ENCODE measurements around the gene UBLCP1.

DNA sequence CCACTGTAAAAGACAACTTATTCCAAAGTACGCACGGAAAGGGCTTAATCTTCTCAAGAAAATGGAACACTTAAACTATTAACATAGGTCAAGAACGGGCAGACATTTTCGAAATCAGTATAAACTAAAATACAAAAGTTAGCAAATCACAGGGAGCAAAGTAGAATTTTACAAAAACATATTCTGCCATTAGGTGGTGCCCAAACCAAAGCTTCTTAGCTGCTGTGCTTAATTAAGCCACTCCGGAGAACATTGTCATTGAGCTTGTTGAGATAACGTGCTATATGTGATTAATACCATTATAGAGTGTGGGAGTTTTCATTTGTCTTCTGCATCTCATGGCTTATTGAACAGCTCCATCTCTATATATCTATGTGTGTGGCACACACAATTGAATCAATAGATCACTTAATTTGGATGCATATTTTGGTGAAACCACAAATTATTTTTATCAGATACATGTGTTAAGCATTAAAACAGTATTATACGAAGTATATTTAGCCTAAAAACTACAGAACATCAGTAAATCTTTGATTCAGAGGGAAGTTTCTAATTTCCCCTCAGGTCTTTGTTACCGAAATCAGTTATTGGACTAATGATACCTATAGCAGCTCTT, 23.4 kb downstream of the UBLCP1 start:
- TF ChIP-seq, protein P1, sequence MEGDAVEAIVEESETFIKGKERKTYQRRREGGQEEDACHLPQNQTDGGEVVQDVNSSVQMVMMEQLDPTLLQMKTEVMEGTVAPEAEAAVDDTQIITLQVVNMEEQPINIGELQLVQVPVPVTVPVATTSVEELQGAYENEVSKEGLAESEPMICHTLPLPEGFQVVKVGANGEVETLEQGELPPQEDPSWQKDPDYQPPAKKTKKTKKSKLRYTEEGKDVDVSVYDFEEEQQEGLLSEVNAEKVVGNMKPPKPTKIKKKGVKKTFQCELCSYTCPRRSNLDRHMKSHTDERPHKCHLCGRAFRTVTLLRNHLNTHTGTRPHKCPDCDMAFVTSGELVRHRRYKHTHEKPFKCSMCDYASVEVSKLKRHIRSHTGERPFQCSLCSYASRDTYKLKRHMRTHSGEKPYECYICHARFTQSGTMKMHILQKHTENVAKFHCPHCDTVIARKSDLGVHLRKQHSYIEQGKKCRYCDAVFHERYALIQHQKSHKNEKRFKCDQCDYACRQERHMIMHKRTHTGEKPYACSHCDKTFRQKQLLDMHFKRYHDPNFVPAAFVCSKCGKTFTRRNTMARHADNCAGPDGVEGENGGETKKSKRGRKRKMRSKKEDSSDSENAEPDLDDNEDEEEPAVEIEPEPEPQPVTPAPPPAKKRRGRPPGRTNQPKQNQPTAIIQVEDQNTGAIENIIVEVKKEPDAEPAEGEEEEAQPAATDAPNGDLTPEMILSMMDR (IDR thresholded peaks at IDR 0.05): peak; percentile 23 to 51 (median 44)
- no peak for TF ChIP-seq POLR2A (IDR thresholded peaks at IDR 0.05)
